IMR-90 (cell line): ENCODE results near the gene NPR3. TPM values are rescaled to one million over a fixed set of nuclear protein-coding genes. Genes with fewer than 3 reads are reported as not detected.
A peak's percentile ranks its signal among the peaks of the same experiment; 100 is the strongest.

Source experiments
- ATAC-seq: fragments of 200-7000 bp; cut with Tn5 transposase; 2 replicates; pipeline ENCODE4 v1.9.1; 2020; ENCODE audit warnings: low read depth, mild to moderate bottlenecking, moderate library complexity
- BruUV-seq: library from RNA; stranded (reverse); fragments of 400-500 nt; replicated peaks from 2 replicates; lab custom pipeline; 2021; lab: Mats Ljungman, UMichigan
- CTCF ChIA-PET: fragments of 300-600 bp; formaldehyde crosslinking; extraction: SDS; loops from one replicate; lab custom pipeline; 2021; ENCODE audit warnings: antibody characterized with exemption; lab: Yijun Ruan, JAX
- POLR2A ChIA-PET: fragments of 300-600 bp; sonication (Branson Sonifier 250); formaldehyde crosslinking; loops from one replicate; lab custom pipeline; 2022; ENCODE audit warnings: antibody characterized with exemption; ENCODE audit not compliant: unreplicated experiment; lab: Charles Lee
- DNase-seq: peaks from one replicate; pipeline ENCODE4 v3.0.0; 2013
- H2AFZ ChIP-seq: replicated peaks from 2 replicates; pipeline ENCODE3; 2013; ENCODE audit warnings: low read length, mild to moderate bottlenecking; ENCODE audit not compliant: poor library complexity
- H2AK5ac ChIP-seq: 2 replicates; pipeline ENCODE4 v1.6.1; 2013; ENCODE audit warnings: low read depth, low read length, inconsistent platforms
- H2AK9ac ChIP-seq: replicated peaks from 2 replicates; pipeline ENCODE3; 2013; ENCODE audit warnings: mild to moderate bottlenecking, low read depth, low read length, moderate library complexity; ENCODE audit not compliant: poor library complexity
- H2BK120ac ChIP-seq: 2 replicates; pipeline ENCODE4 v1.6.1; 2013; ENCODE audit warnings: low read depth, low read length, inconsistent platforms
- H2BK15ac ChIP-seq: 3 replicates; pipeline ENCODE4 v1.6.1; 2013; ENCODE audit warnings: low read depth, low read length, inconsistent platforms
- H2BK20ac ChIP-seq: 2 replicates; pipeline ENCODE4 v1.6.1; 2013; ENCODE audit warnings: low read depth, mild to moderate bottlenecking, inconsistent platforms, low read length, moderate library complexity
- H2BK5ac ChIP-seq: 2 replicates; pipeline ENCODE4 v1.6.1; 2013; ENCODE audit warnings: mild to moderate bottlenecking, low read depth, low read length, inconsistent platforms; ENCODE audit not compliant: poor library complexity, severe bottlenecking
- H3K14ac ChIP-seq: replicated peaks from 2 replicates; pipeline ENCODE4 v1.6.1; 2013; ENCODE audit warnings: low read depth, low read length, inconsistent platforms
- H3K18ac ChIP-seq: 2 replicates; pipeline ENCODE4 v1.6.1; 2013; ENCODE audit warnings: low read depth, low read length, control low read depth
- H3K23ac ChIP-seq: 2 replicates; pipeline ENCODE4 v1.6.1; 2013; ENCODE audit warnings: low read depth, low read length, inconsistent platforms
- H3K27ac ChIP-seq: 2 replicates; pipeline ENCODE4 v1.5.1; 2013; ENCODE audit warnings: mild to moderate bottlenecking, control low read depth, low read length; ENCODE audit not compliant: insufficient read depth
- H3K27me3 ChIP-seq: 2 replicates; pipeline ENCODE4 v1.6.1; 2013; ENCODE audit warnings: low read length; ENCODE audit not compliant: control insufficient read depth, insufficient read depth
- H3K36me3 ChIP-seq: 2 replicates; pipeline ENCODE4 v1.6.1; 2013; ENCODE audit warnings: low read length, mixed read lengths; ENCODE audit not compliant: control insufficient read depth, insufficient read depth
- H3K4ac ChIP-seq: 2 replicates; pipeline ENCODE4 v1.6.1; 2013; ENCODE audit warnings: low read depth, low read length, inconsistent platforms
- H3K4me1 ChIP-seq: 2 replicates; pipeline ENCODE4 v1.6.1; 2013; ENCODE audit warnings: low read length, mixed read lengths; ENCODE audit not compliant: control insufficient read depth, insufficient read depth
- H3K4me2 ChIP-seq: 2 replicates; pipeline ENCODE4 v1.6.1; 2013; ENCODE audit warnings: low read depth, mild to moderate bottlenecking, control low read depth, low read length, moderate library complexity
- H3K4me3 ChIP-seq: 2 replicates; pipeline ENCODE4 v1.5.1; 2013; ENCODE audit warnings: low read depth, mild to moderate bottlenecking, control low read depth, low read length, moderate library complexity; ENCODE audit not compliant: insufficient read depth
- H3K56ac ChIP-seq: 2 replicates; pipeline ENCODE4 v1.6.1; 2013; ENCODE audit warnings: low read length, inconsistent platforms; ENCODE audit not compliant: insufficient read depth; ENCODE audit errors: extremely low read depth
- H3K79me1 ChIP-seq, 2 experiments: 2 replicates each; pipeline ENCODE4 v1.6.1; 2013; ENCODE audit warnings: low read length in 2 of 2, inconsistent platforms in 1 of 2, low read depth in 1 of 2
- H3K9ac ChIP-seq: 2 replicates; pipeline ENCODE4 v1.6.1; 2013; ENCODE audit warnings: low read depth, low read length, control low read depth
- H3K9me1 ChIP-seq: 2 replicates; pipeline ENCODE4 v1.6.1; 2013; ENCODE audit warnings: low read length, inconsistent platforms; ENCODE audit not compliant: insufficient read depth
- H3K9me3 ChIP-seq: 2 replicates; pipeline ENCODE4 v1.6.1; 2013; ENCODE audit warnings: low read length; ENCODE audit not compliant: control insufficient read depth, insufficient read depth
- H4K20me1 ChIP-seq: 2 replicates; pipeline ENCODE4 v1.6.1; 2013; ENCODE audit warnings: low read length, inconsistent platforms; ENCODE audit not compliant: insufficient read depth
- H4K5ac ChIP-seq: 2 replicates; pipeline ENCODE4 v1.6.1; 2013; ENCODE audit warnings: mild to moderate bottlenecking, low read depth, low read length, control low read depth
- H4K8ac ChIP-seq, 2 experiments: 2 replicates each; pipeline ENCODE4 v1.6.1; 2013; ENCODE audit warnings: low read depth in 2 of 2, low read length in 2 of 2, control low read depth in 1 of 2, inconsistent platforms in 1 of 2
- H4K91ac ChIP-seq: 2 replicates; pipeline ENCODE4 v1.6.1; 2013; ENCODE audit warnings: low read depth, low read length, inconsistent platforms; ENCODE audit not compliant: insufficient read depth
- BHLHE40 ChIP-seq: fragments of 150-350 bp; IDR thresholded peaks from 2 replicates; pipeline ENCODE4 v1.6.1; 2016; ENCODE audit warnings: mild to moderate bottlenecking, low read depth, low read length
- CEBPB ChIP-seq: IDR thresholded peaks from 2 replicates; pipeline ENCODE4 v1.6.1; 2012; ENCODE audit warnings: low read depth, low read length, improper control_type of control experiment
- CHD1 ChIP-seq: IDR thresholded peaks from 2 replicates; pipeline ENCODE4 v1.6.1; 2012; ENCODE audit warnings: low read depth, low read length, improper control_type of control experiment
- FOS ChIP-seq: fragments of 150-350 bp; IDR thresholded peaks from 2 replicates; pipeline ENCODE4 v1.6.1; 2016; ENCODE audit warnings: low read depth, low read length
- MAFK ChIP-seq: IDR thresholded peaks from 2 replicates; pipeline ENCODE4 v1.6.1; 2012; ENCODE audit warnings: low read depth, low read length, improper control_type of control experiment
- MXI1 ChIP-seq: IDR thresholded peaks from 2 replicates; pipeline ENCODE4 v1.6.1; 2012; ENCODE audit warnings: low read depth, mild to moderate bottlenecking, low read length, moderate library complexity, borderline replicate concordance
- NFE2L2 ChIP-seq: fragments of 150-350 bp; IDR thresholded peaks from 2 replicates; pipeline ENCODE4 v1.6.1; 2016; ENCODE audit warnings: low read depth, mild to moderate bottlenecking, low read length
- POLR2A ChIP-seq: IDR thresholded peaks from 2 replicates; pipeline ENCODE4 v1.6.1; 2012; ENCODE audit warnings: mild to moderate bottlenecking, low read depth, low read length
- RAD21 ChIP-seq: IDR thresholded peaks from 2 replicates; pipeline ENCODE4 v1.6.1; 2012; ENCODE audit warnings: low read length, improper control_type of control experiment
- SMC3 ChIP-seq: fragments of 150-350 bp; IDR thresholded peaks from 2 replicates; pipeline ENCODE4 v1.6.1; 2016; ENCODE audit warnings: low read depth, mild to moderate bottlenecking, antibody characterized with exemption, low read length, moderate library complexity
- dilution Hi-C: fragments of 300-500 bp; cut with HindIII; formaldehyde crosslinking; loops from one replicate; pipeline ENCODE4 v1.14.3; 2018; ENCODE audit warnings: low sequenced_read_pairs; ENCODE audit not compliant: unreplicated experiment
- in situ Hi-C: fragments of 300-500 bp; cut with MboI; formaldehyde crosslinking; loops from 3 replicates; pipeline ENCODE4 v1.14.3; 2019; ENCODE audit warnings: low sequenced_read_pairs, inconsistent platforms, mixed read lengths
- intact Hi-C: fragments of 100-400 bp; cut with micrococcal nuclease; formaldehyde crosslinking; loops from 2 replicates; pipeline ENCODE4 v1.10.0; 2022
- polyA plus RNA-seq, 3 experiments: library from polyadenylated mRNA; depleted of rRNA; stranded (reverse); fragments of >200 nt; gene quantifications; 2 replicates each; pipeline ENCODE4 v1.2.3, GENCODE V29; 2012; ENCODE audit warnings: low replicate concordance in 1 of 3
- total RNA-seq: library from RNA; depleted of rRNA; stranded (reverse); fragments of >200 nt; gene quantifications from 2 replicates; pipeline ENCODE4 v1.2.3, GENCODE V29; 2012
- TF ChIP-seq, protein P1 (sequence below): fragments of 150-350 bp; IDR thresholded peaks from 2 replicates; pipeline ENCODE4 v1.6.1; 2017; ENCODE audit warnings: mild to moderate bottlenecking, antibody characterized with exemption, low read length, low read depth
- TF ChIP-seq, protein P2 (sequence below): fragments of 150-350 bp; IDR thresholded peaks from 2 replicates; pipeline ENCODE4 v1.6.1; 2016; ENCODE audit warnings: low read depth, mild to moderate bottlenecking, low read length, moderate library complexity, borderline replicate concordance

The NPR3 gene
- total and polyA plus RNA-seq, 2 of the 4 experiments (the other 2 are of a cell fraction) = 24.6 to 88.2 TPM

DNA sequence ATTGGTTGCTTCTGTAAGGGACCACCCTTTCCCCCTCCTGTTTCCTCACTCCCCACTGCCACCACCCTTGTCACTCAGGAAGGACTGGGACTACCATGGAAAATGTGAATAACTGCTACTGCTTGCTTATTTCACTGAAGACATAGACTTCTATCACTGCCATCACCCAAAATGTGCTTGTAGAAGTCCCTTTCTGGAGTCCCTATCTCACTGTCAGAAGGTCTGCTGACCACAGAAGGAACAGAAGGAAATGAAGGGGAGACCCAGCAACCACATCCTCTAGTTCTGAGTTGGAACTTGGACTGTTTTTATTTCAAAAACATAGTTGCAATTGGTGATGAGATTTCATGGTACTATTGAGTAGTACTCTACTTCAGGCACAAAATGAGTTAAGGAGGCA lies 122.5 kb downstream of the NPR3 start:
- ChIA-PET POLR2A (no interaction called here), CTCF (no interaction called here)
- Histone ChIP-seq H2BK20ac (no peak overlapping the region), H2AK9ac (no peak overlapping the region), H2BK5ac (no peak overlapping the region), H3K4ac (no peak overlapping the region; the same call in 1 of the 2 replicates), H4K5ac (no peak overlapping the region), H3K27ac (no peak overlapping the region), H3K56ac (no peak overlapping the region), H3K36me3 (no peaks in the 10 kb centered on the region), H4K8ac (no peak overlapping the region), H3K23ac (no peak overlapping the region), H3K27me3 (no peaks in the 10 kb centered on the region), H4K91ac (peak overlapping the region; percentile 19; the same call in 1 of the 2 replicates), H2BK120ac (no peak overlapping the region), H3K9me1 (no peaks in the 10 kb centered on the region), H3K9me3 (no peaks in the 10 kb centered on the region), H2AFZ (no peak overlapping the region), H3K9ac (no peak overlapping the region), H3K79me1 (no peaks in the 10 kb centered on the region), H2AK5ac (no peak overlapping the region), H2BK15ac (no peak overlapping the region), H3K14ac (no peak overlapping the region), H3K4me3 (no peak overlapping the region), H3K4me1 (peaks cover 9% of the 10 kb centered on the region), H3K18ac (no peak overlapping the region), H3K4me2 (no peak overlapping the region), H4K20me1 (no peaks in the 10 kb centered on the region)
- intact Hi-C loops = no loop called here
- dilution Hi-C loops = no loop called here
- BruUV-seq = no TSS peak
- in situ Hi-C loops = no loop called here
- DNase-seq (no peak), ATAC-seq (no peak)
- TF ChIP-seq SMC3 (no peak), MXI1 (no peak), CHD1 (no peak), BHLHE40 (no peak), RAD21 (no peak), FOS (no peak), MAFK (no peak), CEBPB (no peak), POLR2A (no peak), NFE2L2 (no peak)
- TF ChIP-seq, protein P1, sequence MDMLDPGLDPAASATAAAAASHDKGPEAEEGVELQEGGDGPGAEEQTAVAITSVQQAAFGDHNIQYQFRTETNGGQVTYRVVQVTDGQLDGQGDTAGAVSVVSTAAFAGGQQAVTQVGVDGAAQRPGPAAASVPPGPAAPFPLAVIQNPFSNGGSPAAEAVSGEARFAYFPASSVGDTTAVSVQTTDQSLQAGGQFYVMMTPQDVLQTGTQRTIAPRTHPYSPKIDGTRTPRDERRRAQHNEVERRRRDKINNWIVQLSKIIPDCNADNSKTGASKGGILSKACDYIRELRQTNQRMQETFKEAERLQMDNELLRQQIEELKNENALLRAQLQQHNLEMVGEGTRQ = no peak
- TF ChIP-seq, protein P2, sequence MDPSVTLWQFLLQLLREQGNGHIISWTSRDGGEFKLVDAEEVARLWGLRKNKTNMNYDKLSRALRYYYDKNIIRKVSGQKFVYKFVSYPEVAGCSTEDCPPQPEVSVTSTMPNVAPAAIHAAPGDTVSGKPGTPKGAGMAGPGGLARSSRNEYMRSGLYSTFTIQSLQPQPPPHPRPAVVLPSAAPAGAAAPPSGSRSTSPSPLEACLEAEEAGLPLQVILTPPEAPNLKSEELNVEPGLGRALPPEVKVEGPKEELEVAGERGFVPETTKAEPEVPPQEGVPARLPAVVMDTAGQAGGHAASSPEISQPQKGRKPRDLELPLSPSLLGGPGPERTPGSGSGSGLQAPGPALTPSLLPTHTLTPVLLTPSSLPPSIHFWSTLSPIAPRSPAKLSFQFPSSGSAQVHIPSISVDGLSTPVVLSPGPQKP = no peak
